K562 (cell line): ENCODE data around the gene FCHSD1. TPM values are rescaled to one million over a fixed set of nuclear protein-coding genes. Genes with fewer than 3 reads are reported as not detected.
A peak's percentile ranks its signal among the peaks of the same experiment; 100 is the strongest.

Source experiments
- BCOR ChIP-seq: fragments of 450-650 bp; IDR thresholded peaks from 2 replicates; pipeline ENCODE4 v1.6.1; 2016
- C11orf30 ChIP-seq: fragments of 450-650 bp; IDR thresholded peaks from 2 replicates; pipeline ENCODE4 v1.6.1; 2016; ENCODE audit warnings: low read depth, mild to moderate bottlenecking
- CREB1 ChIP-seq, 2 experiments: sonication (generic) in 1 of 2; formaldehyde crosslinking in 1 of 2; IDR thresholded peaks; 2 replicates each; pipeline versions ENCODE4 v1.6.1 to v1.8.0; 2012 to 2022; ENCODE audit warnings: inconsistent platforms in 1 of 2, mild to moderate bottlenecking in 1 of 2, missing genetic modification reagents in 1 of 2, moderate library complexity in 1 of 2
- CXXC5 ChIP-seq: fragments of 250-450 bp; sonication (Bioruptor Pico); IDR thresholded peaks from 2 replicates; pipeline ENCODE4 v1.8.0; 2022; ENCODE audit warnings: inconsistent platforms, mild to moderate bottlenecking, moderate library complexity
- FOXA1 ChIP-seq: fragments of 450-650 bp; IDR thresholded peaks from 2 replicates; pipeline ENCODE4 v1.6.1; 2016; ENCODE audit warnings: mild to moderate bottlenecking, borderline replicate concordance
- KDM5B ChIP-seq: fragments of 200-600 bp; sonication (generic); IDR thresholded peaks from 2 replicates; pipeline ENCODE4 v1.6.1; 2012; ENCODE audit warnings: low read depth, mild to moderate bottlenecking, moderate library complexity, low read length, control low read depth, inconsistent platforms; ENCODE audit not compliant: insufficient replicate concordance
- NRF1 ChIP-seq, 2 experiments: fragments of 450-650 bp; IDR thresholded peaks in 1 of 2; conservative IDR thresholded peaks in 1 of 2; 2 replicates each; pipeline ENCODE4 v1.6.1; 2014; ENCODE audit warnings: mild to moderate bottlenecking in 2 of 2
- TBP ChIP-seq: optimal IDR thresholded peaks from 2 replicates; pipeline ENCODE3; 2011; ENCODE audit warnings: low read depth, low read length, improper control_type of control experiment
- TEAD1 ChIP-seq, 2 experiments: fragments of 450-650 bp in 1 of 2; sonication (generic) in 1 of 2; formaldehyde crosslinking; IDR thresholded peaks; 2 replicates each; pipeline versions ENCODE4 v1.4.0 to v1.8.0; 2020 to 2022; ENCODE audit warnings: mild to moderate bottlenecking in 2 of 2, missing genetic modification reagents in 1 of 2
- USF1 ChIP-seq: sonication (generic); formaldehyde crosslinking; IDR thresholded peaks from 2 replicates; pipeline ENCODE4 v1.9.0; 2022; ENCODE audit warnings: mild to moderate bottlenecking, missing genetic modification reagents
- XRCC5 ChIP-seq: fragments of 200-400 bp; formaldehyde crosslinking; IDR thresholded peaks from 2 replicates; pipeline ENCODE4 v1.6.1; 2017; ENCODE audit warnings: low read depth, mild to moderate bottlenecking, low read length
- ZBTB11 ChIP-seq, 3 experiments: fragments of 200-800 bp in 1 of 3; fragments of 250-450 bp in 1 of 3; fragments of 450-650 bp in 1 of 3; sonication (Bioruptor Pico) in 1 of 3; sonication (Bioruptor generic) in 1 of 3; formaldehyde crosslinking in 1 of 3; IDR thresholded peaks; 2 replicates each; pipeline versions ENCODE4 v1.6.1 to v1.8.0; 2016 to 2022; ENCODE audit warnings: mild to moderate bottlenecking in 2 of 3, missing genetic modification characterization in 2 of 3, missing compliant biosample characterization in 1 of 3, moderate library complexity in 1 of 3
- ZNF354B ChIP-seq: fragments of 250-450 bp; sonication (Bioruptor Pico); IDR thresholded peaks from 2 replicates; pipeline ENCODE4 v1.4.0; 2020
- polyA plus RNA-seq, 8 experiments: library from polyadenylated mRNA; depleted of rRNA in 4 of 8; stranded (reverse) in 5 of 8; unstranded in 3 of 8; fragments of >200 nt; fragmentation: Nextera tagmentation in 2 of 8; fragmentation: Illumina TruSeq in 1 of 8; extraction: Ambion mirVana in 2 of 8; extraction: Trizol in 1 of 8; gene quantifications; 2 replicates each; pipeline versions ENCODE4 v1.2.1 to v1.2.3, GENCODE V29; 2011 to 2014; ENCODE audit warnings: inconsistent platforms in 1 of 8, missing spikeins in 1 of 8
- total RNA-seq, 7 experiments: library from RNA; depleted of rRNA in 6 of 7; stranded (reverse); fragments of >200 nt in 6 of 7; fragmentation: Illumina TruSeq in 2 of 7; extraction: Trizol in 2 of 7; gene quantifications; 2 replicates each; pipeline versions ENCODE4 v1.2.1 to v1.2.3, GENCODE V29; 2011 to 2021; ENCODE audit warnings: low replicate concordance in 1 of 7
- TF ChIP-seq, protein P1 (sequence below): fragments of 250-450 bp; sonication (Bioruptor Pico); IDR thresholded peaks from 2 replicates; pipeline ENCODE4 v1.5.0; 2020; ENCODE audit warnings: mild to moderate bottlenecking
- TF ChIP-seq, protein P2 (sequence below), 3 experiments: fragments of 200-800 bp in 1 of 3; sonication (Bioruptor generic) in 1 of 3; sonication (generic) in 1 of 3; formaldehyde crosslinking in 1 of 3; IDR thresholded peaks; 2 replicates each; pipeline versions ENCODE4 v1.6.1 to v1.8.0; 2016 to 2022; ENCODE audit warnings: mild to moderate bottlenecking in 2 of 3, missing compliant biosample characterization in 2 of 3, missing genetic modification characterization in 2 of 3, missing genetic modification reagents in 1 of 3

The FCHSD1 gene
- total and polyA plus RNA-seq, 9 of the 15 experiments (the other 6 are each of a cell fraction or from before 2014, with no cell fraction given): 0.35 to 37.5 (median 13.6) TPM

- TF ChIP-seq, protein P1, sequence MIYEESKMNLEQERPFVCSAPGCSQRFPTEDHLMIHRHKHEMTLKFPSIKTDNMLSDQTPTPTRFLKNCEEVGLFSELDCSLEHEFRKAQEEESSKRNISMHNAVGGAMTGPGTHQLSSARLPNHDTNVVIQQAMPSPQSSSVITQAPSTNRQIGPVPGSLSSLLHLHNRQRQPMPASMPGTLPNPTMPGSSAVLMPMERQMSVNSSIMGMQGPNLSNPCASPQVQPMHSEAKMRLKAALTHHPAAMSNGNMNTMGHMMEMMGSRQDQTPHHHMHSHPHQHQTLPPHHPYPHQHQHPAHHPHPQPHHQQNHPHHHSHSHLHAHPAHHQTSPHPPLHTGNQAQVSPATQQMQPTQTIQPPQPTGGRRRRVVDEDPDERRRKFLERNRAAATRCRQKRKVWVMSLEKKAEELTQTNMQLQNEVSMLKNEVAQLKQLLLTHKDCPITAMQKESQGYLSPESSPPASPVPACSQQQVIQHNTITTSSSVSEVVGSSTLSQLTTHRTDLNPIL (CRISPR knock-in tag): no peak
- peak in 1 of 2 experiments; percentile 44; a peak in 1 of 4 replicates for TF ChIP-seq TEAD1 (CRISPR knock-in tag; IDR thresholded peaks at IDR 0.05)
- TF ChIP-seq FOXA1: no peak
- TF ChIP-seq TBP: peak; percentile 61
- TF ChIP-seq, protein P2, sequence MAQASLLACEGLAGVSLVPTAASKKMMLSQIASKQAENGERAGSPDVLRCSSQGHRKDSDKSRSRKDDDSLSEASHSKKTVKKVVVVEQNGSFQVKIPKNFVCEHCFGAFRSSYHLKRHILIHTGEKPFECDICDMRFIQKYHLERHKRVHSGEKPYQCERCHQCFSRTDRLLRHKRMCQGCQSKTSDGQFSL (CRISPR knock-in tag; IDR thresholded peaks at IDR 0.05): peak; percentile 42
- TF ChIP-seq, protein P2 (tag; IDR thresholded peaks at IDR 0.05): 0 out of 4 replicates have a peak, but pooled peaks of 1 of the 2 experiments have one; percentile 49
- peak; percentile 65 for TF ChIP-seq CREB1 (IDR thresholded peaks at IDR 0.05)
- 0 out of 2 replicates have a peak, but pooled peaks have one; percentile 28 for TF ChIP-seq CREB1 (CRISPR knock-in tag; IDR thresholded peaks at IDR 0.05)
- peak; percentile 63 for TF ChIP-seq CXXC5
- TF ChIP-seq ZBTB11 (CRISPR knock-in tag; IDR thresholded peaks at IDR 0.05): 0 out of 6 replicates have a peak, but pooled peaks of 1 of the 3 experiments have one; percentile 57
- TF ChIP-seq C11orf30: no peak
- TF ChIP-seq ZNF354B: no peak
- TF ChIP-seq BCOR: no peak
- peak; percentile 50 to 62; a peak in 2 of 4 replicates for TF ChIP-seq NRF1 (conservative IDR thresholded peaks at IDR 0.05 in 1 of 2, IDR thresholded peaks at IDR 0.05 in 1 of 2)
- TF ChIP-seq KDM5B: peak; percentile 63
- TF ChIP-seq USF1 (CRISPR knock-in tag): no peak
- no peak for TF ChIP-seq XRCC5
Observed at GRCh38 chr5:141650851-141651727, at the start of gene FCHSD1 (continued).
